GM21526 (cell line): Measurements from ENCODE around the gene RPS6KA5.
A peak's percentile ranks its signal among the peaks of the same experiment; 100 is the strongest.
"Not testable (repeated sequence)": the region's sequence is repeated elsewhere in the genome, so short reads cannot be mapped to it uniquely, and the experiment has no call there.

Experiments used
- ATAC-seq: cut with Tn5 transposase; IDR thresholded peaks from one replicate; pipeline ENCODE4 v1.9.1; 2021; ENCODE audit warnings: moderate library complexity; ENCODE audit not compliant: unreplicated experiment, low FRiP score

Gene RPS6KA5

DNA sequence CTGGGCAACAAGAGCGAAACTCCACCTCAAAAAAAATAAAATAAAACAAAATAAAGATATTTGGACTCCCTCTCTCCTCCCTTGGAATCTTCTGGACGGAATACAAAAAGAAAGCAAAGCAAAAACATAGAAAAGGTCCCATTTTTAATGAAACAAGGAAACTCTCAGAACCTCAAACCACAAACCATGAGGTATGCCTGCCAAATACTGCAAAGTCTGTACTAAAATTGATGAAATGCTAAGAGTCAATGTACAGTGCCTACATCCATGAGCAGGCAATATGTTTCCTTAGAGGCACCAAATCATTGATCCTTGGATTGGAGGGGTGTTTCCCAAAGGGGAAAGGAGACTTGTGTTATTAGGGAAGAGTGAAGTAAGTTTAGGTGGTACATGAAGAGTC is 8.2 kb upstream of the RPS6KA5 start:
- ATAC-seq = no peak

GRCh38 chr14:91067186-91067585 is 6.7 kb upstream of the RPS6KA5 start:
- ATAC-seq = no peak

DNA sequence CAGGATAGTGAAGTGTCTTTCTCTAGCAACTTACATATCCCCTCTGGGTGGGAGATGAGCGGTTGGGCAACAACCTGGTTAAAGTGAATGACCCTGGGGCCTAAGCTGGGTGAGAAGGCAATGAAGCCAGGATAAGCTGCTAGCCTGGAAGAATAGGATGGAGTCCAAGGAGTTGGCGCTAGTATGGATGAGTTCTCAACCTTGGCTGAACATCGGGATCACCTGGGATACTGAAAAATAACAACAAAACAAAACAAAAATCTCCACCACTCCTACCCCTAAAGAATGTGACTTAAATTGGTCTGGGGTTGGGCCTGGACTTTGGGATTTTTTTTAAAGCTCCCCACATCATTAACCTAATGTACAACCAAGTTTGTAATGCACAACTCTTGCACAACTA is 4.8 kb upstream of the RPS6KA5 start:
- no peak for ATAC-seq

DNA sequence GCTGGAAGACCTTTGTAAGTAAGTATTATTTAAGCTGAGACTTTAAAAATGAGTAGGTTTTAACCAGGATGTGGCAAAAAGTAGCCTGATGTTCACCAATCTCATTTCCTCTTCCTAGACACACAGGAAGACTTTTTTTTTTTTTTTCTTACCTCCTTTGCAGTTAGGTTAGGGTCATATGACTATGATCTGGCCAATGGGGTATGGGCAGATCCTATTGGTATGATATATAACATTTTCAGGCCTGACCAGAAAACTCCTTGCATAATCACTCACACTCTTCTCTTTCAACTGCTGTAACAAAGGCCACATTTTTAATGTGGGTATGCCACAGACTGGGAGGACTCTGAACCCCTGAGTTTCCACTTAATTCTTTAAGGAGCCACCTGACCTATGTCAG is 2.7 kb upstream of the RPS6KA5 start:
- ATAC-seq = no peak

GRCh38 chr14:91062600-91062999 is 2.2 kb upstream of the RPS6KA5 start:
- ATAC-seq = no peak

DNA sequence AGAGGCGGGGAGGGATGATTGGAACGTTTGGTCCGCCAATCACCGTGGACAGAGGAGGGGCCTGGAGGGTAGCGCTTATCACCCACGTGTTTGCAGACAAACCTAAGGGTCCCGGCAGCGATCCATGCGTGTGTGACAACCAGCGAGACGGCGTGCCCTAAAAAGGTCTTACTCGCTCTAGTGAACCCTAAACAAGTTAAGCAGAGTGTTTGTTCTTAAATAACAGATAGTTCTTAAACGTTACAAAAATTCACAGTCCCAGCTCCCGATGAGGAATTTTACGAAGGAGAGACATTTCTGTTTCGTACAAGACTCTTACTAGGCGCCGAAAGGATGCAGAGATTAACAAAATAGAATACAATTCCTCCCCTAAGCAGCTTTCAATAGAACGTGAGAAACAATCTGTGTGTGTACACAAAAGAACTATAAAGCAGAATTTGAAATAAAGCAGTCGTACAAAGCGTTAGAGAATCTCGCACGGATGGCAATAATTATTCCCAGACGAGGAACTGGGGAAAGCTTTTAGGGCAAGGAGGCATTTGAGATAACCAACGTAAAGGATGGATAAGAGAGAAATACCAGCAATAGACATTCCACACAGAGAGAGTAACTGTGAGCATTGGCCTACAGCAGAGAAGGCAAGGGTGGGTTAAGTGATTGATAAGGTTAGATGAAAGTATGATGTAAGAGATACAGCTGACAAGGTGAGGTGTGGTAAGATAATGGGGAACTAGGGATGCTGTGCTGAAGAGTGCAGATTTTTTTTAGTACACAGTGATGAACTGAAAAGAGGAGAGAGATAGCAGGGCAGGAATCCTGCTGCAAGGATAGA is 831 bp upstream of the RPS6KA5 start:
- ATAC-seq = no peak

GRCh38 chr14:91059576-91060350 is 678 bp downstream of the RPS6KA5 start:
- ATAC-seq = peak; percentile 15

DNA sequence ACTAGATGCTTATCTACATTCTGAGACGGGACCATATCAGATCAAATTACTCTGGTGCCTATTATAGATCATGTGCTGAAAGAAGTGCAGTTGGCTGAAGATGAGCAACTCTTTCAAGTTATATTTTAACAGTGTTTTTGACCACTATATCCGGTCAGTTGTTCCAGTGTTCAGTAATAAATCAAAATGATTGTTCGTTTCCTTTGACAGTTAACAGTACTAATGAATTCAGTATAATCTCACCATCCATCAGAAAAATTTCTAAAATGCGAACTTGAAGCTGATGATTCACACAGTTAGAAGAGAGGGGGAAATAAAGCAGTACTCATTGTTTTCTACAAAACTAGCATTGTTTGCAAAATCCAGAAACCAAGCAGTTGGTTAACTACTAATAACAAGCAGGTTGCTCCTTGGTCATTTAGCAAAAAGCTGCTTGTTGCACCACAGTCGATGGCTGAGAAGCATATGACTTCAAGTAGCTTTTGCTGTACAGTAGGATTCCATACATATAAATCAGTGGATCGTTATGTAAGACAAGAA is 2.3 kb downstream of the RPS6KA5 start:
- no peak for ATAC-seq

DNA sequence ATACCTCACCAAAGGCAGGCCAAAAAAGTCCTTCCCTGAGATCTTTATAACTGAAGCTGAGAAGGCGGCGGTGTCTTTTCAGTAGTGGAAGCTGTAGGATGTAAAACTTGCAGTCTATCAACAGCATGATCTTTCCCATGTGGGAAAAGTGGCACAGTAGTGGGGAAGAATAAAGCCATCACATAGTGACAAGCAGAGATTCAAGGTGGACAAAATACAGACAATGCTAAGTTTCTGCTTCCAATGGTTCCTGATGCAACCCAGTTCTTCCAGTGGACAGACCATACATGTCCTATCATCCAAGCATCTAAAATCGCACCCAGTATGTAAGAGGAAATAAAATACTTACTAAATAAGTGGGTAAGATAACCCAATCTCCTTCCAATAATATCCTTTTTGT is 4.1 kb downstream of the RPS6KA5 start:
- ATAC-seq = no peak

GRCh38 chr14:91055016-91055415 is 5.4 kb downstream of the RPS6KA5 start:
- ATAC-seq = no peak

- no peak for ATAC-seq
Measured at GRCh38 chr14:91048676-91049075, 11.8 kb downstream of the RPS6KA5 start.

- ATAC-seq = no peak
Measured at GRCh38 chr14:91048265-91048664, 12.2 kb downstream of the RPS6KA5 start.

DNA sequence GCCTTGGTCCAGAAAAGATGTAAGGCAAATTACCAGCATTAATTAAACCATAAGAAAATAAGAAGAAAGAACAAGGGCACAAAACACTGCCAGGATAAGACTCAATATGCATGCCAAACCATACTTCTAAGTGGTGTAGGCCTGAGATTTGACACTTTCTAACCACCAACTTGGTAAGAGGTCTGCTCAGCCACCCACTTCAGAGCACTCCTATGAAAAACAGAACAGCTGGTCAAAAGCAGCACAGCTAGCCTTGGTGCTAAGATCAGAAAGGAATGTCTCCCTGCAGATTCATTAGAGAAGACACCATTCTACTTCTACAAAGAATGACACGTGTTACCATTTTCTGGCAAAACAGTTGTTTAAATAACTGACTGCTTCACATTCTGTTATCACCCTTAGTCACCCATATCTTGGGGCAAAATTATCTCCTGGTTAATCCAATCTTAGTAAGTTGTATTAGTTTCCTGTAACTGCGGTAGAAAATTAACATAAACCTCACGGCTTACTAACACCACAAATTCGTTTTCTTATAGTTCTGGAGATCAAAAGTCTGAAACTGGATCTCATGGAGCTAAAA is 13.2 kb downstream of the RPS6KA5 start:
- ATAC-seq = no peak

DNA sequence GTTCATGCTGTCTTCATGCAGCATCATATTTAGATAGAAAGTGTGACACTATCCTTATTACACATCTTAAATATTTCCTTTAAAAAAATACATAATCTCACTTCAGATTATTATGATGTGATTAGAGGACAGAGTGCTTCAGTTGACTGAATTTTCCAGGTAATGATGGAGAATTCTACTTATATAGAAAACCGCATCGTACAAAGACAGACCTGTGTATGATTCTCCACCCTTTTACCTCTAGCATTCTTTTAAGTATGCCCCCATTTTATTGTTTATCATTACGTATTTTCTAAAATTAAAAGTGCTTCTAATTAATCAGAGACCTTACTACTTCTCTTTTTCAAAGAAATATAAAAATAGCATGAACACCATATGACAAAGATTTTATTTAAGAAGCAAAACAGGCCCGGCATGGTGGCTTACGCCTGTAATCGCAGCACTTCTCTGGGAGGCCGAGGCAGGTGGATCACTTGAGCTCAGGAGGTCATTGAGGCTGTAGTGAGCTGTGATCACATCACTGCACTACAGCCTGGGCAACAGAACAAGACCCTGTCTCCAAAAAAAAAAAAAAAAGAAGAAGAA is 13.9 kb downstream of the RPS6KA5 start:
- no peak for ATAC-seq

DNA sequence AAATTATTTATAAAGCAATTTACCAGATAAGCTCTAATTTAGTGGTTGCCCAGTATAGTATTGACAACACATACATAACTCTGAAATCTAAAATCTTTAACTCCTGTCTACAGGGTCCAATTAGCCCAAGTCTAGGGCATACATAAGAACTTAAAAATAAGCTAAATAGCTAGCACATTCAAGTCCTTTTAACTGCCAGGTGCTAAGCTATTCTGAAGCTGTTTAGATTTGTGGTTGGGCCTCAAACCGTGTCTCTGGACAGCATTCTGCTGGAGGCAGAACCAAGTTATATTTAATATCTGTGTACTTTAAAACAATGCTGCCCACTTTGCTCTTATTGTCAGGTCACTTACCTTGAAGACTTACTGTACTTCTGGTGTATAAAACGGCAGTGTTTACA is 19.0 kb downstream of the RPS6KA5 start:
- ATAC-seq = no peak

DNA sequence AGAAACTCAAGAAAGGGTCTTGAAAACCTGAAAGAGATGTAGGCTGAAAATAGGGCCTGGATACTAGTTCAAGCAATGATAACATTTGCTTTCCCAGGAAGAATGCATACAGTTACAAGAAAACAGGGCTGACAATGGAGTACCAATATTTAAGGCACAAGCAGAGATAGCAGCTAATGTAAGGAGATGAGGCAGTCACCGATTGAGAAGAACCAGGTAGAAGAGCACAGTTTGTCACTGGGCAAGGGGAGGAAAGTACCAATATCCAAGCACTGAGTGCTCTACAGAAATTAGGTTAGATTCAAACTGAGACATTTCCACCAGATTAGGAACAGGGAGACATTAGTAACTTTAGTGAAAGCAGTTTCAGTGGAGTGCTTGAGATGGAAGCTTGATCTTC is 19.9 kb downstream of the RPS6KA5 start:
- ATAC-seq = no peak

DNA sequence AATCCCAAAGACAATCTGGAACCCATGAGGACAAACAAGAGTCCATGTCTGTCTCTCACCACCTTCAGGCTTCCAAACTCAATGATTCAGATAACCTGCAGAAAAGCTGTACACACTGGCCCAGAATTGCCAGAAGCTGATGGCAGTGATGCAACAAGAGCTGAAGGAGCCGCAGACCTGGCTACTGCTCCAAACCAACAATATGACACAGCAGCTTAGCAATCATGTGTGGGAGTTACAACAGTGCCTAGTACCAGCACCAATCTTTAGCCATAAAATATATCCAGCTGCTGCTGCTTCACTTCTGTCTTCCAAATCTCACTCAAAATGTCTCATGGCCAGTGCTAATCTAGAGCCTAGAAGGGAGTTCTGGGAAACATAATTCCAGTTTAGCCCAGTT is 22.0 kb downstream of the RPS6KA5 start:
- no peak for ATAC-seq

- no peak for ATAC-seq
Measured at GRCh38 chr14:91036741-91037469, 23.5 kb downstream of the RPS6KA5 start.

- ATAC-seq = no peak
Measured at GRCh38 chr14:91035855-91036254, 24.6 kb downstream of the RPS6KA5 start.

DNA sequence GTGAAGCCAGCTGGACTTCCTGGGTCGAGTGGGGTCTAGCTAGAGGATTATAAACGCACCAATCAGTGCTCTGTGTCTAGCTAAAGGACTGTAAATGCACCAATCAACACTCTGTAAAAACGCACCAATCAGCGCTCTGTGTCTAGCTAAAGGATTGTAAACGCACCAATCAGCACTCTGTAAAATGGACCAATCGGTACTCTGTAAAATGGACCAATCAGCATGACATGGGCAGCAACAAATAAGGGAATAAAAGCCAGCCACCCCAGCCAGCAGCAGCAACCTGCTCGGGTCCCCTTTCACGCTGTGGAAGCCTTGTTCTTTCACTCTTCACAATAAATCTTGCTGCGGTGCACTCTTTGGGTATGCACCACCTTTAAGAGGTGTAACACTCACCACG is 26.1 kb downstream of the RPS6KA5 start:
- ATAC-seq = not testable (repeated sequence)
